ENCODE measurements around the gene ZDHHC1. TPM values are rescaled to one million over a fixed set of nuclear protein-coding genes. Genes with fewer than 3 reads are reported as not detected.

The ZDHHC1 gene
- total RNA-seq, 2 experiments from 2014 or later: 0.23 to 0.45 TPM

Other genes with a start within 250 kb of the ZDHHC1 start
- gene NOL3, start 245.9 kb downstream of the ZDHHC1 start, total RNA-seq: 10 to 100 TPM; 35.6 to 36.7 TPM
- gene MATCAP1, start 232.5 kb downstream of the ZDHHC1 start, total RNA-seq: 10 to 100 TPM; 63.9 to 70.9 TPM
- not detected for gene EXOC3L1, start 226.3 kb downstream of the ZDHHC1 start, total RNA-seq
- 100 to 1,000 TPM; 127 to 131 TPM for gene E2F4, start 224.3 kb downstream of the ZDHHC1 start, total RNA-seq
- gene ELMO3, start 217.3 kb downstream of the ZDHHC1 start, total RNA-seq: 1 to 10 TPM; 7.3 to 8.3 TPM
- gene TMEM208, start 189.3 kb downstream of the ZDHHC1 start, total RNA-seq: 10 to 100 TPM; 39.6 to 39.7 TPM
- 10 to 100 TPM; 94.8 to 99.1 TPM for gene FHOD1, start 169.0 kb downstream of the ZDHHC1 start, total RNA-seq
- gene SLC9A5, start 167.5 kb downstream of the ZDHHC1 start, total RNA-seq: 1 to 10 TPM; 2.2 to 2.8 TPM
- gene PLEKHG4, start 136.9 kb downstream of the ZDHHC1 start, total RNA-seq: 10 to 100 TPM in 1 of 2 experiments, 1 to 10 TPM in 1; 9.2 to 10.9 TPM
- under 1 TPM; 0.20 to 0.48 TPM for gene KCTD19, start 89.7 kb downstream of the ZDHHC1 start, total RNA-seq
- gene LRRC36, start 89.7 kb downstream of the ZDHHC1 start, total RNA-seq: not detected
- not detected for gene TPPP3, start 23.0 kb downstream of the ZDHHC1 start, total RNA-seq
- not detected for gene HSD11B2, start 14.6 kb upstream of the ZDHHC1 start, total RNA-seq
- 10 to 100 TPM; 52.8 to 59.5 TPM for gene ATP6V0D1, start 64.7 kb upstream of the ZDHHC1 start, total RNA-seq
- not detected for gene AGRP, start 67.1 kb upstream of the ZDHHC1 start, total RNA-seq
- gene RIPOR1, start 112.4 kb upstream of the ZDHHC1 start, total RNA-seq: 10 to 100 TPM; 24.6 to 32.7 TPM
- gene CTCF, start 146.0 kb upstream of the ZDHHC1 start, total RNA-seq: 10 to 100 TPM; 74.9 to 76.9 TPM
- 100 to 1,000 TPM; 132 to 142 TPM for gene CARMIL2, start 228.7 kb upstream of the ZDHHC1 start, total RNA-seq
- 10 to 100 TPM; 43.5 to 44.1 TPM for gene ACD, start 243.8 kb upstream of the ZDHHC1 start, total RNA-seq
- 10 to 100 TPM; 12.2 to 14.0 TPM for gene PARD6A, start 244.5 kb upstream of the ZDHHC1 start, total RNA-seq